Thyroid gland (tissue), 4 donors: Measurements from ENCODE around the gene DGKA. TPM values are rescaled to one million over a fixed set of nuclear protein-coding genes. Genes with fewer than 3 reads are reported as not detected.
A peak's percentile ranks its signal among the peaks of the same experiment; 100 is the strongest.

Experiments
- DNase-seq, 2 donors: peaks; one replicate each; pipeline ENCODE4 v3.0.0-alpha.2; 2019
- H3K27ac ChIP-seq, 3 donors: fragments of 200-600 bp; sonication (generic); 1 replicate in 2 of 3; 2 replicates in 1 of 3; pipeline ENCODE4 v1.5.1; 2016 to 2019; ENCODE audit warnings: mild to moderate bottlenecking in 1 of 3, moderate library complexity in 1 of 3
- H3K27me3 ChIP-seq: fragments of 200-600 bp; sonication (generic); one replicate; pipeline ENCODE4 v1.5.1; 2019
- H3K36me3 ChIP-seq, 2 donors: fragments of 200-600 bp; sonication (generic); one replicate each; pipeline ENCODE4 v1.5.1; 2016 to 2019
- H3K4me1 ChIP-seq, 2 donors: fragments of 200-600 bp; sonication (generic); one replicate each; pipeline ENCODE4 v1.5.1; 2017 to 2019
- H3K4me3 ChIP-seq, 3 donors: fragments of 200-600 bp; sonication (generic); replicated peaks in 1 of 3; 1 replicate in 2 of 3; 2 replicates in 1 of 3; pipeline ENCODE4 v1.5.1; 2016; ENCODE audit warnings: mild to moderate bottlenecking in 1 of 3
- H3K9me3 ChIP-seq: fragments of 200-600 bp; sonication (generic); one replicate; pipeline ENCODE4 v1.5.1; 2017
- CTCF ChIP-seq, 6 experiments: fragments of 200-600 bp in 3 of 6; fragments of 450-650 bp in 3 of 6; sonication (generic) in 3 of 6; IDR thresholded peaks; one replicate each; pipeline ENCODE4 v1.5.1; 2016 to 2019; ENCODE audit warnings: antibody characterized with exemption in 6 of 6, mild to moderate bottlenecking in 2 of 6, inconsistent platforms in 1 of 6, moderate library complexity in 1 of 6
- POLR2A ChIP-seq, 2 donors: fragments of 450-650 bp; IDR thresholded peaks; one replicate each; pipeline ENCODE4 v1.6.1; 2017; ENCODE audit warnings: antibody characterized with exemption in 2 of 2, mild to moderate bottlenecking in 2 of 2, moderate library complexity in 1 of 2
- WGBS, 2 donors: methylation state at CpG; one replicate each; pipeline ENCODE4 v1.1.5; 2017; 5-methylcytosine and 5-hydroxymethylcytosine counted together
- intact Hi-C: fragments of 100-400 bp; cut with DNase I; formaldehyde crosslinking; loops from one replicate; pipeline ENCODE4 v1.15.1; 2023
- total RNA-seq, 4 donors: library from RNA; depleted of rRNA; stranded (reverse); fragments of >200 nt; gene quantifications; one replicate each; pipeline ENCODE4 v1.2.3, GENCODE V29; 2016

DGKA gene
- total RNA-seq, 4 donors from 2014 or later = 20.6 to 55.9 (median 28.7) TPM

- H3K27me3 ChIP-seq = no peaks in the 10 kb centered on the region
- H3K4me3 ChIP-seq = peak within 1 kb of the TSS; percentile 12 to 65 (median 53)
- 0 to 1% methylated on average over 24 to 43 of the region's 45 CpGs for WGBS, 2 donors
- peak; percentile 95 for DNase-seq
- TF ChIP-seq POLR2A (IDR thresholded peaks at IDR 0.05) (peak in 1 of 2 donors; percentile 80), CTCF (IDR thresholded peaks at IDR 0.05) (no peak)
- peak within 1 kb of the TSS; percentile 22 to 69 (median 50) for H3K27ac ChIP-seq
- no peaks in the 10 kb centered on the region for H3K9me3 ChIP-seq
- intact Hi-C loops = no loop called here
- no peaks in the 10 kb centered on the region for H3K36me3 ChIP-seq
- H3K4me1 ChIP-seq = peaks cover 11 to 13% of the 10 kb centered on the region in 2 donors
Measured at GRCh38 chr12:55966408-55967281, 35.7 kb downstream of the DGKA start, which contains the start of gene CDK2. TSS of gene CDK2 (plus strand) at chr12:55966830. CDS start at chr12:55967009, 179 bp downstream.

GRCh38 chr12:55969356-55969755 lies 38.4 kb downstream of the DGKA start:
- H3K27ac ChIP-seq = no peak overlapping the region
- no peak overlapping the region for H3K4me3 ChIP-seq
- H3K9me3 ChIP-seq = no peaks in the 10 kb centered on the region
- DNase-seq = no peak
- no peaks in the 10 kb centered on the region for H3K27me3 ChIP-seq
- peaks cover 16 to 18% of the 10 kb centered on the region in 2 donors for H3K4me1 ChIP-seq
- intact Hi-C loops = no loop called here
- TF ChIP-seq CTCF (IDR thresholded peaks at IDR 0.05) = no peak
- no peak for TF ChIP-seq POLR2A (IDR thresholded peaks at IDR 0.05)
- 90 to 95% methylated on average over 4 of the region's 4 CpGs for WGBS, 2 donors
- no peaks in the 10 kb centered on the region for H3K36me3 ChIP-seq

GRCh38 chr12:55970775-55971174 lies 39.8 kb downstream of the DGKA start:
- intact Hi-C loops = no loop called here
- no peak overlapping the region for H3K4me3 ChIP-seq
- no peaks in the 10 kb centered on the region for H3K27me3 ChIP-seq
- peaks cover 22 to 23% of the 10 kb centered on the region in 2 donors for H3K4me1 ChIP-seq
- no peaks in the 10 kb centered on the region for H3K9me3 ChIP-seq
- no peak overlapping the region for H3K27ac ChIP-seq
- H3K36me3 ChIP-seq = no peaks in the 10 kb centered on the region
- TF ChIP-seq CTCF (IDR thresholded peaks at IDR 0.05) (no peak), POLR2A (IDR thresholded peaks at IDR 0.05) (no peak)
- no peak for DNase-seq
- 88 to 97% methylated on average over 7 of the region's 7 CpGs for WGBS, 2 donors

- TF ChIP-seq CTCF (IDR thresholded peaks at IDR 0.05) (no peak), POLR2A (IDR thresholded peaks at IDR 0.05) (peak in 1 of 2 donors; percentile 8)
- Histone ChIP-seq H3K36me3 (no peaks in the 10 kb centered on the region), H3K27me3 (no peaks in the 10 kb centered on the region), H3K27ac (peak overlapping the region in 2 of 3 donors; percentile 72 to 88), H3K4me1 (peaks cover 18 to 27% of the 10 kb centered on the region in 2 donors), H3K4me3 (no peak overlapping the region), H3K9me3 (no peaks in the 10 kb centered on the region)
- WGBS, 2 donors = 50 to 54% methylated on average over 3 of the region's 3 CpGs
- DNase-seq = peak; percentile 17 to 19
- intact Hi-C loops = no loop called here
Measured at GRCh38 chr12:55972042-55972441, 41.1 kb downstream of the DGKA start.

GRCh38 chr12:55972456-55972855 lies 41.5 kb downstream of the DGKA start:
- Histone ChIP-seq H3K36me3 (no peaks in the 10 kb centered on the region), H3K9me3 (no peaks in the 10 kb centered on the region), H3K4me3 (peak overlapping the region in 1 of 3 donors; percentile 45), H3K27ac (peak overlapping the region; percentile 72 to 90 (median 88)), H3K27me3 (no peaks in the 10 kb centered on the region), H3K4me1 (peaks cover 13 to 23% of the 10 kb centered on the region in 2 donors)
- DNase-seq = no peak
- intact Hi-C loops = no loop called here
- WGBS, 2 donors = 44 to 68% methylated on average over 1 of the region's 1 CpG
- no peak for TF ChIP-seq CTCF (IDR thresholded peaks at IDR 0.05)
- no peak for TF ChIP-seq POLR2A (IDR thresholded peaks at IDR 0.05)
